GM12878 (cell line): ENCODE results near the gene SUN5. TPM values are rescaled to one million over a fixed set of nuclear protein-coding genes. Genes with fewer than 3 reads are reported as not detected.

ENCODE experiments used
- ATAC-seq: fragments of 200-7000 bp; cut with Tn5 transposase; 3 replicates; pipeline ENCODE4 v1.9.1; 2020; ENCODE audit warnings: mild to moderate bottlenecking, moderate library complexity
- BruUV-seq: library from RNA; stranded (reverse); fragments of 400-500 nt; replicated peaks from 2 replicates; lab custom pipeline; 2021; lab: Mats Ljungman, UMichigan
- CTCF ChIA-PET: fragments of 300-600 bp; sonication (Branson Sonifier 250); formaldehyde crosslinking; extraction: SDS; loops from one replicate; lab custom pipeline; 2021; ENCODE audit warnings: inconsistent platforms; lab: Yijun Ruan, JAX
- POLR2A ChIA-PET: fragments of 350-600 bp; formaldehyde crosslinking; extraction: SDS; loops from one replicate; lab custom pipeline; 2021; ENCODE audit warnings: inconsistent platforms; lab: Charles Lee
- RAD21 ChIA-PET: fragments of 300-600 bp; sonication (Branson Sonifier 250); formaldehyde crosslinking; loops from one replicate; lab custom pipeline; 2023; ENCODE audit warnings: antibody characterized with exemption; ENCODE audit not compliant: unreplicated experiment; lab: Charles Lee
- SMC1A ChIA-PET: fragments of 300-600 bp; sonication (Branson Sonifier 250); formaldehyde crosslinking; loops from one replicate; lab custom pipeline; 2023; ENCODE audit not compliant: unreplicated experiment, uncharacterized antibody; lab: Charles Lee
- DNase-seq: peaks from one replicate; pipeline ENCODE4 v3.0.0-alpha.2; 2011; ENCODE audit warnings: low read depth, low spot score
- FAIRE-seq: peaks from 3 replicates; lab custom pipeline; 2011; peaks lifted over from hg19 to GRCh38; lab: Jason Lieb, UNC
- H2AFZ ChIP-seq: 2 replicates; pipeline ENCODE4 v1.6.0; 2011; ENCODE audit warnings: low read depth, low read length, control low read depth; ENCODE audit not compliant: control insufficient read depth
- H3K27ac ChIP-seq: 2 replicates; pipeline ENCODE4 v1.5.1; 2011; ENCODE audit warnings: control low read depth; ENCODE audit not compliant: control insufficient read depth, insufficient read depth
- H3K27me3 ChIP-seq, 2 experiments: replicated peaks in 1 of 2; 2 replicates each; pipeline versions ENCODE4 v1.6.0 to v1.6.1; 2011; ENCODE audit warnings: low read length in 1 of 2; ENCODE audit not compliant: control insufficient read depth in 2 of 2, insufficient read depth in 2 of 2
- H3K36me3 ChIP-seq, 2 experiments: 2 replicates each; pipeline ENCODE4 v1.5.1; 2011; ENCODE audit warnings: low read length in 1 of 2; ENCODE audit not compliant: control insufficient read depth in 2 of 2, insufficient read depth in 2 of 2
- H3K4me1 ChIP-seq: 2 replicates; pipeline ENCODE4 v1.6.1; 2011; ENCODE audit warnings: mild to moderate bottlenecking, low read length, moderate library complexity, mixed read lengths; ENCODE audit not compliant: control insufficient read depth, insufficient read depth
- H3K4me2 ChIP-seq: 2 replicates; pipeline ENCODE4 v1.6.0; 2011; ENCODE audit warnings: control low read depth; ENCODE audit not compliant: control insufficient read depth, insufficient read depth
- H3K4me3 ChIP-seq: fragments of 200-600 bp; sonication (generic); 2 replicates; pipeline ENCODE4 v1.5.1; 2016
- H3K79me2 ChIP-seq: 2 replicates; pipeline ENCODE4 v1.6.0; 2011; ENCODE audit warnings: low read length; ENCODE audit not compliant: control insufficient read depth, insufficient read depth
- H3K9ac ChIP-seq: 2 replicates; pipeline ENCODE4 v1.8.0; 2011; ENCODE audit warnings: low read length, control low read depth, mixed read lengths; ENCODE audit not compliant: control insufficient read depth, insufficient read depth
- H3K9me3 ChIP-seq: replicated peaks from 3 replicates; pipeline ENCODE4 v1.5.1; 2011; ENCODE audit warnings: mild to moderate bottlenecking, low read length; ENCODE audit not compliant: control insufficient read depth, insufficient read depth
- H4K20me1 ChIP-seq: 2 replicates; pipeline ENCODE4 v1.6.0; 2011; ENCODE audit not compliant: control insufficient read depth, insufficient read depth
- ATF7 ChIP-seq: fragments of 450-650 bp; IDR thresholded peaks from 2 replicates; pipeline ENCODE4 v1.6.1; 2016; ENCODE audit warnings: low read depth, mild to moderate bottlenecking
- CREB1 ChIP-seq: IDR thresholded peaks from 2 replicates; pipeline ENCODE4 v1.6.1; 2012; ENCODE audit warnings: low read depth, mild to moderate bottlenecking, inconsistent platforms
- FOXM1 ChIP-seq: IDR thresholded peaks from 2 replicates; pipeline ENCODE4 v1.6.1; 2012; ENCODE audit warnings: low read depth, mild to moderate bottlenecking, inconsistent platforms, low read length, moderate library complexity
- GATAD2B ChIP-seq: fragments of 450-650 bp; conservative IDR thresholded peaks from 2 replicates; pipeline ENCODE4 v1.6.1; 2017; ENCODE audit warnings: low read depth, mild to moderate bottlenecking, moderate library complexity
- HDAC2 ChIP-seq: fragments of 200-600 bp; sonication (generic); IDR thresholded peaks from 2 replicates; pipeline ENCODE4 v1.6.1; 2017
- KDM1A ChIP-seq: fragments of 200-600 bp; sonication (generic); IDR thresholded peaks from 2 replicates; pipeline ENCODE4 v1.6.1; 2016; ENCODE audit warnings: borderline replicate concordance
- MTA3 ChIP-seq: IDR thresholded peaks from 2 replicates; pipeline ENCODE4 v1.6.1; 2012; ENCODE audit warnings: low read length, inconsistent platforms, borderline replicate concordance
- NBN ChIP-seq: fragments of 450-650 bp; IDR thresholded peaks from 2 replicates; pipeline ENCODE4 v1.6.1; 2016
- POU2F2 ChIP-seq: IDR thresholded peaks from 3 replicates; pipeline ENCODE4 v1.6.1; 2011; ENCODE audit warnings: low read depth, mild to moderate bottlenecking, low read length, borderline replicate concordance
- RB1 ChIP-seq: fragments of 450-650 bp; formaldehyde crosslinking; IDR thresholded peaks from 2 replicates; pipeline ENCODE4 v1.6.1; 2017; ENCODE audit warnings: mild to moderate bottlenecking, borderline replicate concordance
- RCOR1 ChIP-seq: conservative IDR thresholded peaks from 2 replicates; pipeline ENCODE4 v1.6.1; 2012; ENCODE audit warnings: low read depth, low read length, improper control_type of control experiment
- SIN3A ChIP-seq: IDR thresholded peaks from 2 replicates; pipeline ENCODE4 v1.6.1; 2012; ENCODE audit warnings: low read depth, low read length, improper control_type of control experiment
- SMARCA5 ChIP-seq: fragments of 450-650 bp; IDR thresholded peaks from 2 replicates; pipeline ENCODE4 v1.6.1; 2017; ENCODE audit warnings: mild to moderate bottlenecking
- SREBF2 ChIP-seq: IDR thresholded peaks from 2 replicates; pipeline ENCODE4 v1.6.1; 2012; ENCODE audit warnings: mild to moderate bottlenecking, low read length
- TBL1XR1 ChIP-seq: IDR thresholded peaks from 2 replicates; pipeline ENCODE4 v1.6.1; 2012; ENCODE audit warnings: low read depth, low read length, improper control_type of control experiment
- ZBTB33 ChIP-seq: fragments of 450-650 bp; IDR thresholded peaks from 2 replicates; pipeline ENCODE4 v1.6.1; 2017; ENCODE audit warnings: mild to moderate bottlenecking
- ZBTB4 ChIP-seq: fragments of 450-650 bp; formaldehyde crosslinking; IDR thresholded peaks from 2 replicates; pipeline ENCODE4 v1.4.0; 2022; ENCODE audit warnings: mild to moderate bottlenecking, moderate library complexity
- ZNF274 ChIP-seq: IDR thresholded peaks from one replicate; pipeline ENCODE4 v1.8.0; 2011; ENCODE audit not compliant: insufficient read length, insufficient read depth
- WGBS: methylation state at CpG from one replicate; pipeline ENCODE4 v1.1.6; 2016; ENCODE audit warnings: low lambda C conversion rate; ENCODE audit not compliant: insufficient replicate concordance, insufficient coverage; ENCODE audit errors: missing lambda C conversion rate; 5-methylcytosine and 5-hydroxymethylcytosine counted together
- in situ Hi-C: fragments of 300-500 bp; cut with MboI; formaldehyde crosslinking; loops from 9 replicates; pipeline ENCODE4 v1.14.3; 2018; ENCODE audit warnings: mixed read lengths
- intact Hi-C: fragments of 100-400 bp; cut with micrococcal nuclease; formaldehyde crosslinking; loops from one replicate; pipeline ENCODE4 v1.14.2; 2022; ENCODE audit not compliant: unreplicated experiment
- polyA plus RNA-seq, 11 experiments: library from polyadenylated mRNA; depleted of rRNA in 4 of 11; unstranded in 6 of 11; stranded (reverse) in 5 of 11; fragments of >200 nt; fragmentation: Nextera tagmentation in 4 of 11; fragmentation: Illumina TruSeq in 1 of 11; extraction: Ambion mirVana in 4 of 11; extraction: Trizol in 1 of 11; gene quantifications; 1 replicate in 1 of 11; 2 replicates in 10 of 11; pipeline versions ENCODE4 v1.2.1 to v1.2.3, GENCODE V29; 2011 to 2016; ENCODE audit warnings: inconsistent platforms in 2 of 11, missing spikeins in 2 of 11, low read depth in 1 of 11
- total RNA-seq, 4 experiments: library from RNA; depleted of rRNA in 3 of 4; stranded (reverse); fragments of >200 nt in 3 of 4; fragmentation: Illumina TruSeq in 1 of 4; extraction: Trizol in 1 of 4; gene quantifications; 2 replicates each; pipeline versions ENCODE4 v1.2.1 to v1.2.3, GENCODE V29; 2013 to 2021

The SUN5 gene
- total and polyA plus RNA-seq, 10 of the 15 experiments (the other 5 are each of a cell fraction or from before 2014, with no cell fraction given): not detected

- H3K36me3 ChIP-seq: no peaks in the 10 kb centered on the region
- no peaks in the 10 kb centered on the region for H4K20me1 ChIP-seq
- H3K9me3 ChIP-seq: no peaks in the 10 kb centered on the region
- SMC1A ChIA-PET: no interaction called here
- H3K4me2 ChIP-seq: no peak overlapping the region
- RAD21 ChIA-PET: no interaction called here
- no TSS peak for BruUV-seq
- no peak overlapping the region for H3K9ac ChIP-seq
- DNase-seq (no peak), FAIRE-seq (no peak), ATAC-seq (no peak)
- H3K27me3 ChIP-seq: peaks cover 0 to 1% of the 10 kb centered on the region in 2 experiments; a peak in 1 of 4 replicates
- no peak for TF ChIP-seq RCOR1
- TF ChIP-seq KDM1A: no peak
- TF ChIP-seq ZBTB33: no peak
- no peak for TF ChIP-seq TBL1XR1
- no peak for TF ChIP-seq SIN3A
- TF ChIP-seq HDAC2: no peak
- no peak for TF ChIP-seq MTA3
- no peak for TF ChIP-seq NBN
- no peak for TF ChIP-seq ATF7
- TF ChIP-seq SMARCA5: no peak
- no peak for TF ChIP-seq GATAD2B
- TF ChIP-seq ZBTB4 (CRISPR knock-in tag): no peak
- TF ChIP-seq FOXM1: no peak
- TF ChIP-seq RB1: no peak
- TF ChIP-seq POU2F2: no peak
- no peak for TF ChIP-seq ZNF274
- no peak for TF ChIP-seq CREB1
- TF ChIP-seq SREBF2: no peak
- in situ Hi-C loops: no loop called here
- H3K79me2 ChIP-seq: no peaks in the 10 kb centered on the region
- no peaks in the 10 kb centered on the region for H3K4me1 ChIP-seq
- WGBS: 19% methylated on average over 12 of the region's 12 CpGs
- no peak overlapping the region for H2AFZ ChIP-seq
- intact Hi-C loops: no loop called here
- H3K27ac ChIP-seq: no peak overlapping the region
- POLR2A ChIA-PET: no interaction called here
- CTCF ChIA-PET: no interaction called here
- H3K4me3 ChIP-seq: no peak overlapping the region
These were observed 23.8 kb upstream of the SUN5 start for GRCh38 chr20:33027769-33028751.
